ENCODE data around the gene BCKDHB. TPM values are rescaled to one million over a fixed set of nuclear protein-coding genes. Genes with fewer than 3 reads are reported as not detected.
A peak's percentile ranks its signal among the peaks of the same experiment; 100 is the strongest.

BCKDHB gene
- total RNA-seq, 1 donor from 2014 or later = 28.4 TPM

DNA sequence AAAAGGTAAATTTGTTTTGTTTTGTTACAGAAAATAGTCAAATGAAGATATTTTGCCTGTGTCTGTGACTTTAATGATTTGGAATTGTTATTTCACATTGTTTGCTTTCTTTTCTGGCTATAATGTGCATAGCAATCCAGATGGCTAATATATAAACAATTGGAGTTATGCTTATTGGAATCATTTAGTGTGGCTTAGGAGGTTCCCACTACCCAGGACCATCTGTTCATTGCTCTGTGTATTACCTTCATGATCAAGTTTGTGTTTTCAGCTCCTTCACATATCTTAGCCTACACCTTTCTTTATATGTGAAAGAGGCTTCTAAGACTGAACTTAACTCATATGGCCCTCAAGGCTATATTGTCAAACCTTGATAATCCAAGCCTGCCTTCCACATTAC is 232.9 kb downstream of the BCKDHB start:
- no peak for ATAC-seq (ENCODE audit: poor library complexity)
- intact Hi-C loops (cut with DNase I) = loop anchor here (10.0 kb wide), 1 partner anchor 265 kb away; no protein-coding TSS in a partner anchor

DNA sequence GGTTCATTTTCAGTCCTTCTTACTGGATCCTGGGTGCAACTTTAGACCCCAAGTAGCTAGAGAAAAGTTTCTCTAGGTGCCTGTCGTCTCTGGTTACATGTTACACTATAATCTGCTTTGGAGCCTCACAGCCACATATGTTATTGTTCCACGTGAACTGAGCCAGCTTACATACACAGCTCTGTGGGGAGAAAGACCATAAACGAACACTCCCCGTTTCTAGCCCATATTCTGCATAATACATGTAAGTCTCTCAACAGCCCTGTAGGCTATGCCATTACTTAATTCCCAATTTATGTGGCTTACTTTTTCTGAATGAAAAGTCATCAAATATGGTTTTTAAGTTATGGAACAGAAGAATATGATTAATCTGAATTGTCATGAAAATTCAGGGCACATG is 233.8 kb downstream of the BCKDHB start:
- DNase-seq = no peak
- intact Hi-C loops (cut with DNase I) = no loop called here
- no peak for ATAC-seq (ENCODE audit: poor library complexity)

More for the DNA sequence above, 232.9 kb downstream of the BCKDHB start:
- DNase-seq = no peak

DNA sequence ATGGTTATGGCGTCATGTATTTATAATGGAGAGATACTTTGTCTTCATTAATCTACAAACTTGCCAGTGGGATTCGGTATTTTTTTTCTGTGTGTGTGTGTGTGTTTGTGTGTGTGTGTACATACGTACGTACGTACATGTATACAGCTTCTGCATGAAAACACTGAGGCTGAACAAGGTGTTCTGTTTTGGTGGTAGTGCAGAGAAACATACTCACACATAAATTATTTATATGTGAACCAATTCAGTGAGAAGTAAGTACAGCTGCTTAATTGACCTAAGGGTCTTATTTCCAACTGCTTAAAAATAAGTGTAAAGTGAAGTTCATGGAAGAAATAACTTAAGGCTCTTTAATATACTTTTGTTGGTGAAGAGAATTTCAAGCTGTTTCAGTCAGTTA is 234.2 kb downstream of the BCKDHB start:
- intact Hi-C loops (cut with DNase I) = no loop called here
- ATAC-seq (ENCODE audit: poor library complexity) = no peak
- DNase-seq = no peak

DNA sequence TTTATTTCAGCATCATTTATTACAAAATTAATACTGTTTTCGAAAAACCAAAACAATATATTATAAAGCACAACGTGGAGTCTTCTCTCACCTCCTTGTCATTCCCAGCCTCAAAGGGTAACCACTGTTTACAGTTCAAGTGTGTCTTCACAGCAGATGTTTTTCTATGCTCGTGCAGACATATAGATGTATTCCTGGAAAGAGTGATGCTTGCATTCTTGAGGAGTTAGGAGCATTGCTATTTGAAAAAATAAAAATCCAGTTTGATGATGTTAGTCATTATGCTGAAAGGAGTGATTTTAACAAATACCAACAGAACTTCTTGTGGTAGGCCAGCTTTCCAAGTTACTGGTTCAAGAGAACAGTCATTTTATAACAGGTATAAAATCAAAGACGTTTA is 234.9 kb downstream of the BCKDHB start:
- intact Hi-C loops (cut with DNase I) = no loop called here
- ATAC-seq (ENCODE audit: poor library complexity) = no peak
- DNase-seq = no peak

DNA sequence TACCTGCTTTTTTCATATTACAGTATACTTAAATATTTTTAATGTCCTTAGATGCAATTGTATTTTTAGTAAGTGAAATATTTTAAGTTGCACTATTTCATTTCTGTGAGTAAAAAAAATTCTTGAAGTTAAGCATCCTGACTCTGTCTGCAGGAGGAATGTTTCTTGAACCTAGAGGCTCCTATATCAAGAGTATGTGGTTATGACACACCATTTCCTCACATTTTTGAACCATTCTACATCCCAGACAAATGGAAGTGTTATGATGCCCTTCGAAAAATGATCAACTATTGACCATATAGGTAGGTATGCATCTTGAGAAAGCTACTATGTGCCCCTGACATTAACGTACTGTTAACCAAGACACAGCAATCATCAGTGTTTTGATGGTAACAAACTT is 237.0 kb downstream of the BCKDHB start:
- ATAC-seq (ENCODE audit: poor library complexity) (no peak), DNase-seq (no peak)
- intact Hi-C loops (cut with DNase I) = no loop called here

DNA sequence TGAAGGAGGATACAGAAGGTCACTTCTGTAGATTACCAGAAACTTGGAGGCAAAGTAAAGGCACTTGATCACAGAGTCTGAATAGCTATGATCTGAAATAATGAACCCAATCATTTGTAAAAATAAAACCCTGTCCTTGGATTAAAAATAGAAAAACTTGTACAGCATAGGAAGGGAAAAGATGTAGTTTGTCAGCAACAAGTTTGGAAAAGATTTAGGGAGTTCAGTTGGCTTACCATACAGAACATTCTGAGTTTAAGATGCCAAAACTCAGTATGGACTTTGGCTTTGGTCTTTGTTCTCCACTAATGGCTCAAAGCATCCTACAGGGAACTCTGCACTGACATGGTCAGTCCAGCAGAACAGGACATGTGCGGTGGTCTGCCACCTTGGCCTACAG is 240.6 kb downstream of the BCKDHB start:
- intact Hi-C loops (cut with DNase I) = no loop called here
- no peak for DNase-seq
- ATAC-seq (ENCODE audit: poor library complexity) = peak; percentile 45

DNA sequence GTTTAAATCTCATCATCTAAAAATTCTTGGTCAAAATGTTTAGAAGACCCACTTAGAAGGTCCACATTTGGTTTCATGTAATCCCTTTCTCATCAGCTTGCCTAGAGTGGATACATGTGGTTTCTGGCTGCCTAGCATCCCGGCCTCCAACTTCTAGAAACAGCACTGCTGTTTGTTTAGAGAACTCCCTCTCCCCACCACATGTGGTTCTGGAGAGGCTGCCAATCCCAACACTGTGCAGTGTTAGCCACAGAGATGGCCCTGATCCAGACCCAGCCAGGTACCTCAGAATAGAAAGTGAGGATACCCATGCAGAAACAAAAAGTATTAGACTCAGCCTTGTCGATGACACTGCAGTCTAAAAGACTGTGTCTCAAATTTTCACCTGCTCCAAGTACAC is 241.8 kb downstream of the BCKDHB start:
- ATAC-seq (ENCODE audit: poor library complexity) = peak; percentile 73
- intact Hi-C loops (cut with DNase I) = no loop called here
- no peak for DNase-seq

DNA sequence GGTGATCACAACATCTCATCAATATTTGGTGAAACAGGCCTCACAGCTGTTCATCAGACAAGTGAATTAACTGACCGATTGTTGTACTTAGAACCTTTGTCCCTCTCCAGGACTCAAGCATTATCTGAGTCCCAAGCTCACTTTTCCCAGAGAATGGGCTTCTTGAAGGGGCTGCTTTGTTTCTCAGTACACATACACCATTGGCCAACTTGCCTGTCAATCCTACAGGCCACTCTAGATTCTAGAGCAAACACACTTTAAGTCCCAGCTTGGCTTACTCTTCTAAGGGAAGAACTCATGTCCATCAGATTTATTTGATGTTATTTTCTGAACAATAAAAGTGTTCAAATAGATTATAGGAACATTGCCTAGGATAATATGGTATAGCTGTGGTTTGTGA is 249.5 kb downstream of the BCKDHB start:
- no peak for ATAC-seq (ENCODE audit: poor library complexity)
- DNase-seq = no peak
- intact Hi-C loops (cut with DNase I) = no loop called here

DNA sequence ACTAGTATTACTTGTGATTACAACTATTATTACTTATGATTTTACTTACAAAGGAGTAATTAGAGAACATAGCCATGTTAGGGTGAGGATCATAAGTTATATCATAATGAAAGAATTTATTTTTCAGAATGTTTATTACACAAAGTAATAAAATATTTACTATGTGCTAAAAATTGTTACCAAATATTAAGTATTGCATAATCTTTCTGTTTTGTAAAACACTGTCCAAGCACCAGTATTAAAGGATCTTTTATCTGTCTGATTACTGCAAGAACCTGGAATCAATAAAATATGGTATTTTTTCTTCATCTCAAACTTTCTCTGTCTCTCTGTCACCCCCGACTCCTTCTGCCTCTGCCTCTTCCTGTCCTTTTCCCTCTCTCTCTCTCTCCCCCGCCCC is 250.1 kb downstream of the BCKDHB start:
- DNase-seq = no peak
- intact Hi-C loops (cut with DNase I) = no loop called here
- no peak for ATAC-seq (ENCODE audit: poor library complexity)

DNA sequence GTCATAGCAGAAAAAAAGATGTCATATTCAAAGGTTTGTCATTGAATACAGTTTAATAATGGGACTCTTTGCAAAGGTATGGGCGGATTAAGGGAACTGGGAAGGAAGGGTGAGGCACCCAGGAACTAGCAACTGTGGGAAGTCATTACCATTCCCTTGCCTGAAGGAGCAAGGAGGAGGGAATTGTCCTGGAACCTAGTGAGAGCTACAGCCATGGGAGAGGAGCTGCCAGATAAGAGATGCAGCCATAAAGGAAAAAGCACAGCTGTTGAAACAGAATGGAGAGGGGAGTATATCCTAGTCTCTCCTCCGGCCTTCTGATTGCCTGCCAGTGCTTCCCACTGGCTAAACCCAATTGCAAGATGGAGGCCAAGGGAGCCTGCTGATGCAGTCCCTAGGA is 250.6 kb downstream of the BCKDHB start:
- intact Hi-C loops (cut with DNase I) = no loop called here
- no peak for DNase-seq
- peak; percentile 12 for ATAC-seq (ENCODE audit: poor library complexity)

DNA sequence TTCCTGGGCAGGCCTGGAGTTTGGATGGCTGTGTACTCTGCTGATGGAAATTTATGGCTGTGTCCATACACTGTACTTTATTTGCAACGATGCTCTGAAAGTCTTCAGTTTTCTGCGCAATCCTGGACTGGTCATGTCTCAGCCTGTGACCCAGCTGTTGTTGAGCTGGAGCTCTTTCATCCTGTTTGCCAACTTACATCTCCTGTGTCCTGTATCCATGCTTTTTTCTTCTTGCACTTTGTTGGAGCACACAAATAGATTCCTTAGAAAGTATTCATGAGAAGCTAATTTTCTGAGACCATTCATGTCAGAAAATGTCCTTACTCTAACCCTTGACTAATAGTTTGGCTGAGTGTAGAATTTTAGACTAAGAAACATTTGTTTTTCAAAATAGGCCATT is 251.2 kb downstream of the BCKDHB start:
- intact Hi-C loops (cut with DNase I) = no loop called here
- ATAC-seq (ENCODE audit: poor library complexity) (peak; percentile 82), DNase-seq (no peak)

DNA sequence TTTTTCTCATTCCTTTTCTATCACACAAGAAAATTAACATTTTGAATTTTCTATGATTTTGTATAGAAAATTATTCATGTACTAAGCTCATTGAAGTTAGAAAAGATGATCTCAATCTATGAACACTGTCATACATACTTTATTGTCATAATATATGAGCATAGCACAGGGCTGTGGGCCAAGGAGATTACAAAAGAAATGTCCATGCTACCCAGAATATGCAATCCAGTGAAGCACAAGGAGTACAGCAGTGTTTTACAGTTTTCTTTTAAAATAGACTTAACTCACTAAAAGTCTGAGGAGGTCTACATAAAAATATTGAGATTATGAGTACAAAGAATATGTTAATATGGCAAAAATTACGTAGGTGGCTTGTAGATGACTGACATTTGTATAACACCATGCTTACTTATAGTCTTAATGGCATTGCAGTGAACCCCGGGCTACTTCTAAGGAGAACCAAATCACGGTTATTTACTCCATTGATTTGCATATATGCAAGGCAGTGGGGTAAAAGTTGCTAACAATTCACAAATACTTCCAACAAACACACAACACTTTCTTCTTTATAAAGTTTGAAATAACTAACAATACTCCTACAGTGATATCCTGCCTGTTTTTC is 257.1 kb downstream of the BCKDHB start:
- no peak for DNase-seq
- intact Hi-C loops (cut with DNase I) = no loop called here
- ATAC-seq (ENCODE audit: poor library complexity) = no peak

DNA sequence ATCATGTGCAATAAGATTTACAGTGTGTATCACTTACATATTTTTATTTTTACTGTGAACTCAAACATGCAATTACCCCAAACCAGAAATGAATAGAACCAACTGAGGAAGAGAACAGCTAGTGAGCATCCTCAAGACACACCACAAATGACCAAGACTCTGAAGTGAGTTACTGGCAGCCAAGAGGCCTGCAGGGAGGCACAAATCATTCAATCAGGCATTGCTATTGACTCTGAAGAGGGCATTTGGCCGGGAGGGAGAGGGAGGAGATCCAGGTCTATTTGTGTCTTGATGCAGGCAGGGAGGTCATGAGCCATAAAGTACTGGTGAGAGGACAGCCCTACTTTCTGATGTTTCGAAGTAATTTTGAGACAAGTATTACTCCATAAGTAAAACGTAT is 257.7 kb downstream of the BCKDHB start:
- ATAC-seq (ENCODE audit: poor library complexity) (peak; percentile 72), DNase-seq (no peak)
- intact Hi-C loops (cut with DNase I) = no loop called here

DNA sequence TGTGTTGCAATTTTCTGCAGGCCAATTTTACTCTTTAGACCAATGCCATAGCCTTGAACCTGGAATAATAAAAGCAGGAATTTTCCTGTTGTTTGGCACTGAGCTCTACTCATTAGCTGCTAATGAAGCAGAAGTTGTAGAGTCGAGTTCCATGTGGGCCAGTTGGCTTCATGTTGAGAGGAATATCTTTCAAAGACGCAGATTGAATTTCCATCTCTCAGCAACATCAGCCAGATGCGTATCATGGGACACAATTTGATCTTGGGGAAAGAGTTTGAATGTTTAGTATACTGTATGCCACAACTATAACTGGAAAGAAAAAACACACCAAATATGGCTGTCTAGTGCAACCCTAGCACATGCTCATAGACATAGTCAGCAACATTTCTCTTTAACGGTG is 259.6 kb downstream of the BCKDHB start:
- DNase-seq (no peak), ATAC-seq (ENCODE audit: poor library complexity) (peak; percentile 19)
- intact Hi-C loops (cut with DNase I) = no loop called here

DNA sequence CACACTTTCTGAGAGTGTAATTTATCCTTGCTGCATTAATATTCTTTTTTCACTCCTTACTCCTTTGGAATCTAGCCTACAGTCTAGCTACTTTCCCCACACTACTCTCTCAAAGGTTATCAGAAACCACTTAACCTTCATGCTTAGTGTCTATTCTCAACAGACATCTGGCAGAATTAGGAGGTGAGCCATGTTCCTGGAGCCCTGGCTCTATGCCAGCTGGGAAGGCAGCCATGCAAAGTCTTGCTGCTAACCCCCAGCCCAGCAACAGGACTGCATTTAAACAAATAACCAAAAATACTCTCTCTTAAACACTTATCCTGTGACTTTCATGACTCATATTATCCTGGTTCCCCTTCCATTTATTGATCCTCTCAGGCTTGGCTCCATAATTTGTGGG is 260.2 kb downstream of the BCKDHB start:
- peak; percentile 78 for DNase-seq
- ATAC-seq (ENCODE audit: poor library complexity) = peak; percentile 93
- intact Hi-C loops (cut with DNase I) = no loop called here

DNA sequence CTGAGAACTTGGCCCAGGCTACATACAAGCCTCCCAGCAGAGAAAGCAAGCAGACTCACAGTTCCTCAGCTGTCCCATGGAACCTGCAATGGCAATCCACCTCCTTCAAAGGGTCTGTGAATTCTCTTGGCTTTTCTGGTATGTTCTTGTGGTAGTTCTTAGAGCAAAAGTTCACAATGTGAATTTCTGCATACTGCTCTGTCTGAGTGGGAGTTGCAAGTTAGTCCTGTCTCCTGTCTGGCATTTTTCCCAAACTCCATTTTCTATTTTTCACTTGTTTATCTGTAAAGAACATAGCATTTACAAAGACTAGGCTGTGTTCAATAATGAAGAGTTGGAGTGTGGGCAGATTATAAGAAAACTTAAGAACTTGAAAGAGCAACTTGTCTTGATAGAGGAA is 269.9 kb downstream of the BCKDHB start:
- intact Hi-C loops (cut with DNase I) = no loop called here
- no peak for DNase-seq
- no peak for ATAC-seq (ENCODE audit: poor library complexity)

DNA sequence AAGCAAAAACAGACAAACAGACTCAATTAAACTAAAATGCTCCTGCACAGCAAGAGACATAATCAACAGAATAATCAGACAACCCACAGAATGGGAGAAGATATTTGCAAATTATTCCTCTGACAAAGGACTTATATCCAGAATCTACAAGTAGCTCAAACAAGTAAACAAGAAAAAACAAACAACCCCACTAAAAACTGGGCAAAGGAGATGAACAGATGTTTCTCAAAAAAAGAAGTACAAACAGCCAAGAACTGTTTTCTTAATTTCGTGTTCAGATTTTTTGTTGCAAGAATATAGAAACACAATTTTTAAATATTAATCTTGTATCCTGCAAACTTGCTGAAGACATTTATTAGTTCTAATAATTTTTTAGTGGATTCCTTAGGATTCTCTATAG is 274.1 kb downstream of the BCKDHB start:
- intact Hi-C loops (cut with DNase I) = no loop called here
- DNase-seq (no peak), ATAC-seq (ENCODE audit: poor library complexity) (no peak)

DNA sequence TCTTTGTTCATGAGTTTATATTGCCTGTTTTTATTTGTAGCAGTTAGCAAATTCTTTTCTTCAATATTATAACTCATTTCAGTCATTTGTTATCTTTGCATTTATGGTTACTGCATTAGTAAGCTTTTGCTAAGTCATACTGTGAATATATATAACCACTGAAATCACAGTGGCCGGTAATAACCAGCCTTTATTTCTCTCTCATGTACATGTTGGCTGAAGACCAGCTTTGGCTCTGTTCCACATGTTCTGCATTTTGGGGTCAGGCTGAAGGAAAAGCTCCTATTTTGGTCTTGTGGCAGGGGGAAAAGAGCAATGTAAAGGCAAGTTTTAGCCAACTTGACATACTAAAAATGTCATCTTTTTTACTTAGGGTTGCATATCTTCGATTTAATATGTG is 276.3 kb downstream of the BCKDHB start:
- ATAC-seq (ENCODE audit: poor library complexity) (no peak), DNase-seq (no peak)
- intact Hi-C loops (cut with DNase I) = no loop called here

DNA sequence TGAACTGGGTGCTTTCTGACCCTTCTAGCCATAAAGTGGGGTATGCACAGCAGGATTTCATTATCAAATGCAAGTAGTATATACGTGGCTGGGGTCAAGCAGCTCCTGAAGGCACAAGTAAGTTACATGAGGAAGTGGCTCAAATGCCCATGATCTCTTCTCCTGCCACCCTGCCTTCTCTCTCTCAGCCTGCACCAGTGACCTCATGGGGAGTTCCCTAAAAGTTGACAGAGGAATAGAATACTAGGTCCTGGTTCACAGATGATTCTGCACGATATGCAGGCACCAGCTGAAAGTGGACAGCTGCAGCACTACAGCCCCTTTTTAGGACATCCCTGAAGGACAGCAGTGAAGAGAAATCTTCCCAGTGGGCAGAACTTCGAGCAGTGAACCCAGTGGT is 282.0 kb downstream of the BCKDHB start:
- DNase-seq (no peak), ATAC-seq (ENCODE audit: poor library complexity) (no peak)
- intact Hi-C loops (cut with DNase I) = no loop called here

Data from Right ventricle myocardium superior (tissue), 1 donor.